ENCODE results near the gene KLHL2.

GRCh38 chr4:165367040-165367439, 159.7 kb downstream of the KLHL2 start:
- no peak for TF ChIP-seq CTCF (IDR thresholded peaks at IDR 0.05)
- no peak for TF ChIP-seq POLR2A (IDR thresholded peaks at IDR 0.05; ENCODE audit: low read depth)
